ENCODE measurements around the gene STK32C.
"Not testable (repeated sequence)": the region's sequence is repeated elsewhere in the genome, so short reads cannot be mapped to it uniquely, and the experiment has no call there.

DNA sequence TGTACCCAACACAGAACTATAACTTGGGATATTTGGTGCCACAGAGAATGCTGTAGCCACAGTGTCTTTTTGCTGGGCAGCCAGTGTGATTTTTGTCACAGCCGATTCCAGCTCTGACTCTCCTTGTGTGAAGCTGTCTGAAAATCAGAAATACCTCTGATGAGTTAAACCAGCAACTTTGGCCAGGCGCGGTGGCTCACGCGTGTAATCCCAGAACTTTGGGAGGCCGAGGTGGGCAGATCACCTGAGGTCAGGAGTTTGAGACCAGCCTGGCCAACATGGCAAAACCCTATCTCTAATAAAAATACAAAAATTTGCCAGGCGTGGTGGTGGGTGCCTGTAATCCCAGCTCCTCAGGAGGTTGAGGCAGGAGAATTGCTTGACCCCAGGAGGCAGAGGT is 30.1 kb upstream of the STK32C start:
- TF ChIP-seq POLR2A (IDR thresholded peaks at IDR 0.05; ENCODE audit: low read depth, low read length); SPI1 (IDR thresholded peaks at IDR 0.05; ENCODE audit: low read depth, low read length); POLR2AphosphoS5 (IDR thresholded peaks at IDR 0.05; ENCODE audit: low read depth, low read length); PAX5 (IDR thresholded peaks at IDR 0.05; ENCODE audit: insufficient read depth, low read length, severe bottlenecking); TAF1 (IDR thresholded peaks at IDR 0.05; ENCODE audit: low read depth, low read length); POU2F2 (IDR thresholded peaks at IDR 0.05; ENCODE audit: low read depth, low read length): not testable (repeated sequence)
